ENCODE results near the gene ERICH4.

ERICH4 gene

GRCh38 chr19:41414461-41414860, 28.5 kb upstream of the ERICH4 start:
- no peak for DNase-seq (ENCODE audit: low spot score)

GRCh38 chr19:41415154-41415571, 27.8 kb upstream of the ERICH4 start:
- no peak for DNase-seq (ENCODE audit: low spot score)

GRCh38 chr19:41416194-41416674, 26.7 kb upstream of the ERICH4 start:
- DNase-seq (ENCODE audit: low spot score): no peak

- DNase-seq (ENCODE audit: low spot score): no peak
Measured at GRCh38 chr19:41420101-41420880, 22.7 kb upstream of the ERICH4 start.

GRCh38 chr19:41421314-41421713, 21.6 kb upstream of the ERICH4 start:
- DNase-seq (ENCODE audit: low spot score): no peak

- DNase-seq (ENCODE audit: low spot score): no peak
Measured at GRCh38 chr19:41421973-41422372, 21.0 kb upstream of the ERICH4 start.

- DNase-seq (ENCODE audit: low spot score): no peak
Measured at GRCh38 chr19:41422456-41422855, 20.5 kb upstream of the ERICH4 start.

- no peak for DNase-seq (ENCODE audit: low spot score)
Measured at GRCh38 chr19:41422955-41423354, 20.0 kb upstream of the ERICH4 start.

GRCh38 chr19:41424335-41425173, 18.4 kb upstream of the ERICH4 start:
- DNase-seq (ENCODE audit: low spot score): no peak

GRCh38 chr19:41425174-41426115, 17.5 kb upstream of the ERICH4 start:
- DNase-seq (ENCODE audit: low spot score): no peak

GRCh38 chr19:41426116-41426841, 16.7 kb upstream of the ERICH4 start:
- no peak for DNase-seq (ENCODE audit: low spot score)

- peak; percentile 63 for DNase-seq (ENCODE audit: low spot score)
Measured at GRCh38 chr19:41426952-41427646, 15.9 kb upstream of the ERICH4 start, which contains the start of gene B3GNT8. TSS of gene B3GNT8 (minus strand) at chr19:41427374. CDS start at chr19:41426778, 596 bp downstream.

GRCh38 chr19:41427647-41428480, 15.1 kb upstream of the ERICH4 start:
- no peak for DNase-seq (ENCODE audit: low spot score)

GRCh38 chr19:41428481-41428859, 14.5 kb upstream of the ERICH4 start:
- DNase-seq (ENCODE audit: low spot score): no peak

GRCh38 chr19:41430922-41431321, 12.0 kb upstream of the ERICH4 start:
- DNase-seq (ENCODE audit: low spot score): no peak

GRCh38 chr19:41431426-41432386, 11.2 kb upstream of the ERICH4 start:
- DNase-seq (ENCODE audit: low spot score): no peak

- no peak for DNase-seq (ENCODE audit: low spot score)
Measured at GRCh38 chr19:41433171-41433570, 9.8 kb upstream of the ERICH4 start.

- no peak for DNase-seq (ENCODE audit: low spot score)
Measured at GRCh38 chr19:41434450-41434849, 8.5 kb upstream of the ERICH4 start.
